K562 (cell line): ENCODE results near the gene RLIM. TPM values are rescaled to one million over a fixed set of nuclear protein-coding genes. Genes with fewer than 3 reads are reported as not detected.

ENCODE experiments used
- ARID4B ChIP-seq: sonication (generic); formaldehyde crosslinking; IDR thresholded peaks from 2 replicates; pipeline ENCODE4 v1.8.0; 2022; ENCODE audit warnings: mild to moderate bottlenecking, missing genetic modification reagents
- HIVEP1 ChIP-seq: fragments of 250-450 bp; sonication (Bioruptor Pico); IDR thresholded peaks from 2 replicates; pipeline ENCODE4 v1.4.0; 2020; ENCODE audit warnings: mild to moderate bottlenecking
- MBD2 ChIP-seq: sonication (generic); IDR thresholded peaks from 2 replicates; pipeline ENCODE4 v1.6.1; 2016; ENCODE audit warnings: low read depth, borderline replicate concordance
- NR2F6 ChIP-seq: fragments of 450-650 bp; formaldehyde crosslinking; IDR thresholded peaks from 2 replicates; pipeline ENCODE4 v1.4.0; 2020; ENCODE audit warnings: mild to moderate bottlenecking
- SMARCE1 ChIP-seq: fragments of 450-650 bp; IDR thresholded peaks from 2 replicates; pipeline ENCODE4 v1.7.1; 2016; ENCODE audit warnings: mild to moderate bottlenecking
- THRA ChIP-seq: fragments of 450-650 bp; IDR thresholded peaks from 2 replicates; pipeline ENCODE4 v1.6.1; 2017; ENCODE audit warnings: mild to moderate bottlenecking, moderate library complexity
- YY1 ChIP-seq, 3 experiments: IDR thresholded peaks; 2 replicates each; pipeline ENCODE4 v1.6.1; 2011; ENCODE audit warnings: low read length in 2 of 3, mild to moderate bottlenecking in 2 of 3, moderate library complexity in 2 of 3, borderline replicate concordance in 1 of 3, control low read depth in 1 of 3, low read depth in 1 of 3; ENCODE audit not compliant: insufficient read depth in 3 of 3, insufficient replicate concordance in 2 of 3, control insufficient read depth in 1 of 3, insufficient read length in 1 of 3; ENCODE audit errors: extremely low read depth in 1 of 3
- ZNF407 ChIP-seq: fragments of 450-650 bp; IDR thresholded peaks from 2 replicates; pipeline ENCODE4 v1.6.1; 2016; ENCODE audit warnings: low read depth
- polyA plus RNA-seq, 8 experiments: library from polyadenylated mRNA; depleted of rRNA in 4 of 8; stranded (reverse) in 5 of 8; unstranded in 3 of 8; fragments of >200 nt; fragmentation: Nextera tagmentation in 2 of 8; fragmentation: Illumina TruSeq in 1 of 8; extraction: Ambion mirVana in 2 of 8; extraction: Trizol in 1 of 8; gene quantifications; 2 replicates each; pipeline versions ENCODE4 v1.2.1 to v1.2.3, GENCODE V29; 2011 to 2014; ENCODE audit warnings: inconsistent platforms in 1 of 8, missing spikeins in 1 of 8
- total RNA-seq, 7 experiments: library from RNA; depleted of rRNA in 6 of 7; stranded (reverse); fragments of >200 nt in 6 of 7; fragmentation: Illumina TruSeq in 2 of 7; extraction: Trizol in 2 of 7; gene quantifications; 2 replicates each; pipeline versions ENCODE4 v1.2.1 to v1.2.3, GENCODE V29; 2011 to 2021; ENCODE audit warnings: low replicate concordance in 1 of 7
- TF ChIP-seq, protein P1 (sequence below), 2 experiments: fragments of 200-800 bp in 1 of 2; sonication (Bioruptor generic) in 1 of 2; sonication (generic) in 1 of 2; formaldehyde crosslinking in 1 of 2; IDR thresholded peaks in 1 of 2; conservative IDR thresholded peaks in 1 of 2; 2 replicates each; pipeline versions ENCODE4 v1.5.0 to v1.6.1; 2016 to 2020; ENCODE audit warnings: missing compliant biosample characterization in 1 of 2, missing genetic modification characterization in 1 of 2, missing genetic modification reagents in 1 of 2

The RLIM gene
- total and polyA plus RNA-seq, 9 of the 15 experiments (the other 6 are each of a cell fraction or from before 2014, with no cell fraction given): 4.2 to 31.4 (median 14.9) TPM

DNA sequence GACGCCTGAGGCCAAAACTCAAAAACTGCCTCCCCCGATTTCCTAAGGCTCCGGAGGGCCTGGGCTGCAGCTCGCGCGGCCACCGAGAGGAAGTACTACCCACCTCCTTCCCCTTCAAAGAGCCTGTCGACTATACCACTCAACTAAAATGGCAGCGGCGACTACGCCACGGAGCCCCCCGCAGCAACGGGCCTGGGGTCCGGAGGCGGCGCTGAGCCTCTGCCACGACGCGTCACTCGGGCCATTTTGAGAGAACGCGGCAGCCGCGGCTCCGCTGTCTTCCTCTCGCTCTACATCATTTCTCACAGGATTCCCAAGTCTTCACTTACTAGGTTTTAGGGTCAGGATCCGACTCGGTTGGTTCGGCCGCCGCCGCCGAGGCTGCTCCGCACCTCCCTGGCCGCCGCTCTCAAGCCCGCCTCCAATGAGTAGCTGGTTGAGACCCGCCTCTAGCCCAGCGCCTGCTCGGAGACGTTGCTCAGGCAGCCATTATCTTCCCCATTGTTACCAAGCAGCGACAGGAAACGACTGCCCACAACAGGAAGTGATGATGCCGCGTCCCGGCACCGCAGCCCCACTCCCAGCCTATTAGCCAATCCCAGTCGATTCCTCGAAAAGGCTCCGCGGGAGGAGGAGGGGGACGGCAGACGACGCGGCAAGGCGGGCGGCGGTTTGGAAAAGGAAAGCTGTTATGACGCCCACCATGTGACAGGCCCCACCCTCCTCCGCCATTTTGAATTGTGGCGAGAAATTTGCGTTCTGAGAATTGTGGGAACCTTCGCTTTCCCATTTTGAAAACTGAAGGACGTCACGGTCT lies at the start of gene RLIM (continued):
- TF ChIP-seq ZNF407: peak; percentile 66
- TF ChIP-seq NR2F6 (CRISPR knock-in tag): no peak
- TF ChIP-seq, protein P1, sequence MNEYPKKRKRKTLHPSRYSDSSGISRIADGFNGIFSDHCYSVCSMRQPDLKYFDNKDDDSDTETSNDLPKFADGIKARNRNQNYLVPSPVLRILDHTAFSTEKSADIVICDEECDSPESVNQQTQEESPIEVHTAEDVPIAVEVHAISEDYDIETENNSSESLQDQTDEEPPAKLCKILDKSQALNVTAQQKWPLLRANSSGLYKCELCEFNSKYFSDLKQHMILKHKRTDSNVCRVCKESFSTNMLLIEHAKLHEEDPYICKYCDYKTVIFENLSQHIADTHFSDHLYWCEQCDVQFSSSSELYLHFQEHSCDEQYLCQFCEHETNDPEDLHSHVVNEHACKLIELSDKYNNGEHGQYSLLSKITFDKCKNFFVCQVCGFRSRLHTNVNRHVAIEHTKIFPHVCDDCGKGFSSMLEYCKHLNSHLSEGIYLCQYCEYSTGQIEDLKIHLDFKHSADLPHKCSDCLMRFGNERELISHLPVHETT (CRISPR knock-in tag; conservative IDR thresholded peaks at IDR 0.05 in 1 of 2, IDR thresholded peaks at IDR 0.05 in 1 of 2): 0 out of 4 replicates have a peak, but pooled peaks of 1 of the 2 experiments have one; percentile 36
- TF ChIP-seq HIVEP1 (CRISPR knock-in tag): no peak
- peak; percentile 55; the same call in 1 of the 2 replicates for TF ChIP-seq MBD2
- TF ChIP-seq SMARCE1: no peak
- TF ChIP-seq YY1 (IDR thresholded peaks at IDR 0.05; ENCODE audit: borderline replicate concordance in 1 of 3, control insufficient read depth in 1 of 3, extremely low read depth in 1 of 3, insufficient read depth in 3 of 3, insufficient read length in 1 of 3, insufficient replicate concordance in 2 of 3, low read depth in 1 of 3, low read length in 2 of 3): peak; percentile 52 to 92 (median 82)
- no peak for TF ChIP-seq THRA
- TF ChIP-seq ARID4B (CRISPR knock-in tag): no peak
